Stimulated activated CD4-positive, alpha-beta T cell treated with anti-CD3 and anti-CD28 coated beads, TNF-alpha, amount 100 ng/mL, for 24 hours (primary cell): Measurements from ENCODE around the gene TRUB2.
"Not testable (repeated sequence)": the region's sequence is repeated elsewhere in the genome, so short reads cannot be mapped to it uniquely, and the experiment has no call there.

ENCODE experiments used
- DNase-seq, 3 experiments: peaks; one replicate each; pipeline ENCODE4 v3.0.0-alpha.2; 2020; ENCODE audit warnings: low read depth in 3 of 3

The TRUB2 gene

DNA sequence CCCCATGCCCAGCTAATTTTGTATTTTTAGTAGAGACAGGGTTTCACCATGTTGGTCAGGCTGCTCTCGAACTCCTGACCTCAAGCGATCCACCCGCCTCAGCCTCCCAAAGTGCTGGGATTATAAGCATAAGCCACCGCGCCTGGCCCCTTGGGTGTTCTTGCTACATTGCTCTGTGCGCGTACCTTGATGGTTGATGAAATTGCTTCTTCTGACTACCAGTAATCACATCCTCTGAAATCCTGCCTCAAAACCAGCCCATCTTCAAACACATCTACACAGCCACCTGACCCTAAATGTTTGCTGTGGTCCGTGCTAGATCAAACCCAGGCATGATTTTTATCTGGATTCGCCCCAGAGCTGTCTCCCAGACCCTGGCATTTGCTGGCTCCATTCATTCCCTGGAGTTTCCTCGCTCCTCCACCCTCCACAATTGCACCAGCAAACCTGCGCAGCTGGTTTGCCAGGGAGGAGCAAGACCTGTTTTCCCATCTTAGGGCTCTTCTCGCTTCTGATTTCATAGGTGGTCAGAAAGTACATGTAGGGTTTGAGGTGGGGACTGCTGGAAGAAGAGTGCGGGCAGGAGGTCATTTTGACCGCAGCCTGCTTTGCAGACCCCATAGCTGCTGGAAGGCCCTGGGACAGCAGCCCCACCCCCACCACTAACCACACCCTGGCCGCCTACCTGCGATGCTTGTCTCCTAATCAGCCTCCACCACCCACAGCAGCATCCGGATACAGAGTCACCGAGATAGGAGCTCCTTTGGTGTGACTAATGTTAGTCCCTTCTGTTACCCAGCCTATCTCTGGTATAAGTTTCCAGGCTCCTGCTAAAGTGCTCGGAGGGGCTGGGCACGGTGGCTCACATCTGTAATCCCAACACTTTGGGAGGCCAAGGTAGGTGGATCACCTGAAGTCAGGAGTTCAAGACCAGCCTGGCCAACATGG lies 23.4 kb downstream of the TRUB2 start:
- no peak for DNase-seq

DNA sequence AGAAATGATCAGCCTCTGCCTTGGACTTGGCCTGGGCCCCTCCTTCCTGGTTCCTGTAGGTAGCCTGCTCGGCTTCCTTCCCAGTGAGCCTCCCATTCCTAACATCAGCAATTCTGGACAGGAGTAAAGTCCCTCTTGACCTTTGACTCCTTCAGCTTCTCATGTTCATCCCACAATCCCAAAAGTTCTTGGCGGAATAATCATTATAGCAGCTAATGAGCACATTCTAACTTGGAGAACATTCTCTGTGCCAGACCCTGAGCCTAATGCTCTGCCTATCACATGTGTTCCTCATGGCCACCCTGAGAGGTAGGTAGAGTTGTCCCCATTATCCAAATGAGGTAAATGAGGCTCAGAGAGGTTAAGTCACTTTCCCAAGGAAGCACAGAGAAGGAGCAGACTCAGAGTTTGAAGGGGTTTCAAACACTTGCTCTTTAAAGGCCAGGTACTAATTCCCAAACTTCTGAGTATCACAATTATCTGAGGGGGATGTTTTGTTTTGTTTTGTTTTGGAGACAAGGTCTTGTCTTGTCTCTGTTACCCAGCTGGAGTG lies 24.9 kb downstream of the TRUB2 start:
- DNase-seq, result no peak

DNA sequence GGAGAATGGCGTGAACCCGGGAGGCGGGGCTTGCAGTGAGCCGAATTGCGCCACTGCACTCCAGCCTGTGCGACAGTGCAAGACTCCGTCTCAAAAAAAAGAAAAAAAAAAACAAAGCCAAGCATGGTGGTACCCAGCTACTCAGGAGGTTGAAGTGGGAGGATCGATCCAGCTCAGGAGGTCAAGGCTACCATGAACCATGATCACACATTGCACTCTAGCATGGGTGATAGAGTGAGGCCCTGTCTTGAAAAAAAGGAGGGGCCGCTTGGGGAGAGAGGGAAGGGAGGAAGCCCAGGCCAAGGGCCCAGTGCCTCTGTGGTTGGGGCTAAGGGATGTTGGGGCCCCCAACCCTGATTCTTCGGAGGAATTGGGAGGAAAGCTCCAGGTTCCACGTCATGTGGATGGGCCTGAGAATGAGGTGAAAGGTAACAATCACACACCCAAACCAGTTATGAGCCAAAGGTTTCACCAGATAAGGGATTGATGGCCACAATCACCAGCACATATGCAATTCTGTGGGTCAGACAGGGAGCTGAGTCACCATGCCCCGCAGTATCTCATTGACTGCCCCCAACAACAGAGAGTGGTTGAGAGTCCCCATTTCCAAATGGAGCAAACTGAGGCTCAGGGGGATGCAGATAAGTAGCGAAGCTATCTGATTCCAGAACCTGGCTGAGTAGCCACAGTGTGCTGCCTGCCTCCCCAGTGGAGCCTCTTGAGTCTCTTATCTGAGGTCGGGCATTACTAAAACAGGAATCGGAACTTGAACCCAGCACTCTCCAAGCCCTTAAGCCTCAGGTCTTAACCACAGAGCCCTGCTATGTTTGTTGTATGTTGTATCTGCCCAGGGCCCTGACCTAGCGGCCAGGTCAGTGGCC lies 25.7 kb downstream of the TRUB2 start:
- DNase-seq, result no peak

DNA sequence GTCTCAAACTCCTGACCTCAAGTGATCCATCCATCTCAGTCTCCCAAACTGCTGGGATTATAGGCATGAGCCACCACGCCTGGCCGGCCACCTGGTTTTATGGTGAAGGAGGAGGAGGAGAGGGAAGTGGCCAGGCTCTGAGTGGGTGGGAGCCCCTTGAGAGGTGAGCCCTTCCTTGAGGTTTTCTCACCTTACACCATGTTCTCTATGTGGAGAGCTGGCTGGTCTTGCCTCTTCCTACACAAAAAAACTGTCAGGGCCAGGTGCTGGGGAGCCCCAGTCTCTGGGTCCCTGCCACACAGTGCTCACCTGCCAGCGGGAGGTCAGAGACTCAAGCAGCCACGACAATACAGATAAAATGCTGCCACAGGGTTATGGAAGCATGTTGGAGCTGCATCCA lies 28.1 kb downstream of the TRUB2 start:
- DNase-seq, result no peak

DNA sequence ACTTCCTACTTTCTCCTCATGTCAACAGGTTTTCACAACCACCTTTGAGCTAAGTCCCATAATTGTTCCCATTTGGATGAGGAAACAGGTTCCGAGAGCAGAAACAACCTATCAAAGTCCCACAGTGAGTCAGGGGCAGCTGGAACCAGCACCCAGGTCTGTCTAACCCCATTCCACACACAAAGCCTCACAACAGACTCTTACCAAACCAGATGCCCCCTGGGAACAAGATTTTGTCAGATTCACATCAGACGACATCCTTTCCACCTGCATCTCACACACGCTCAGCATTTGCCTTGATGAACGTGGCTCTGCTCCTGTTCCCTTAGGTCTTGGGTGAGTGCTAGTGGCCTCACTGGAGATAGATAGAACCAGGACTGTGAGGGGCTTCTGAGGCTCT lies 29.2 kb downstream of the TRUB2 start:
- DNase-seq, result no peak

DNA sequence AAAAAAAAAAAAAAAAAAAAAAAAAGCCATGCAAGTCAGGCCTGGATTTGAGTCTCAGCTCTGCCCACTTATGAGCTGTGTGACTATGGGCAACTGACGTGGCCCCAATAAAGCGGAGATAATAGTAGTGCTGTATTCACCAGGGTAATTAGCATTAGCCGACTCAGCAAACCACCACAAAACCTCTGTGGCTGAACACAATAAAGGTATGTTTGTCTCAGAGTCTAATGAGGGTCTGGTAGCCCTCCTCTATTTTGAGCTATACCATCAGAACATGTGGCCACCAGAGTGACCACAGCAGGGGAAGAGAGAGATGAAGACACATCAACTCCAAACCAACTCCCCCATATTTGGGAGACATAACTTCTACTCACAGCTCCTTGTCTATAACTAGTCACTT lies 30.2 kb downstream of the TRUB2 start:
- DNase-seq, result no peak

DNA sequence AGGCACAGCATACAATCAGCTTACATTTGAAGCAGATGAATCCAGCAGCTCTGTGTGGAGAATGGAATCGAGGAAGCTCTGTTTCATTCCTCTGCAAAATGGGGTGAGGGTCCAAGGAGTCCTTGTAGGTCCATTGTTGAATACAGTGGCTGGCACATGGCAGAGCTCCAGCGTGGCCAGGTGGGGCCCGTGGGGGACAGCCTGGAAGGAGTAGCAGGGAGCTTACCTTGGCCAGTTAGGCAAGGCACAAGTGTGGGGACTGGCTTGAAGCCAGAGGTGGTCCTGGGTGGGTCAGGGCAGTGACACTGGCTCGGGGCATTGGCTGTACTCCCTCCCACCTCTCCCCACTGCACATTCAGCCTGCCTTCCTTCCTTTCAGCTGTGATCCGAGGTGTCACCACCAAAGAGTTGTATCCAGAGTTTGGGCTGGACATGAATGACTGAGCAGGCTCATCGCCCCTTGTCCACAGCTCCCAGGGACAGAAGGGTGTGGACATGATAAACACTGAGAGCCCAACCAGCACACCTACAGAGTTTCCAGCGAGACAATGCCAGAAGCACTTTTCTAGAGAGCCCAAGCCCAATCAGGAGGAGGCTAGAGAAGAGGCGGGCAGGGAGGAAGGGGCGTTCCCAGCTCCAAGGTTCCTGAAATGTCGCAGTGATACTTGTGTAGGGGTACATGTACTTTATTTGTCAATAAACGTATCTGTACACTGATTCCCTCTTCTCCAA lies 33.8 kb downstream of the TRUB2 start:
- DNase-seq, result no peak

DNA sequence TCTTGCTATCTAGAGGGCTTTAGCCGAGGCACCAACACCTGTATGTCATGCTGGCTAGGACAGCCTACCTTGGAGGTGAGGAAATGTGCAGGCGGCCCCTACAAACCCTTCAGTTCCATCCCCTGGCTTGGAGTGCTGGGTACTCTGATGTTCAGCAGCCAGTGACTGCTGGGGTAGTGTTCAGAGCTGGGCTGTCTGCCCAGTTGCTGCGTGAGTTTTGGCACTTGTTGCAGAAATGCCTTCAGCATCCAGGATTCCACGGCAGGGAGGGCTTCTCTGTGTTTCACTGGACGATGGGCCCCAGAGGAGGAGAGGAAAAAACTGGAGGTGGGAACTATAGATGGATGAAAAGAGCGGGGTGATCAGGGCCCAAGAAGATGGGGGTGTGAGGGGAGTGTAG lies 35.8 kb downstream of the TRUB2 start:
- DNase-seq, result no peak

DNA sequence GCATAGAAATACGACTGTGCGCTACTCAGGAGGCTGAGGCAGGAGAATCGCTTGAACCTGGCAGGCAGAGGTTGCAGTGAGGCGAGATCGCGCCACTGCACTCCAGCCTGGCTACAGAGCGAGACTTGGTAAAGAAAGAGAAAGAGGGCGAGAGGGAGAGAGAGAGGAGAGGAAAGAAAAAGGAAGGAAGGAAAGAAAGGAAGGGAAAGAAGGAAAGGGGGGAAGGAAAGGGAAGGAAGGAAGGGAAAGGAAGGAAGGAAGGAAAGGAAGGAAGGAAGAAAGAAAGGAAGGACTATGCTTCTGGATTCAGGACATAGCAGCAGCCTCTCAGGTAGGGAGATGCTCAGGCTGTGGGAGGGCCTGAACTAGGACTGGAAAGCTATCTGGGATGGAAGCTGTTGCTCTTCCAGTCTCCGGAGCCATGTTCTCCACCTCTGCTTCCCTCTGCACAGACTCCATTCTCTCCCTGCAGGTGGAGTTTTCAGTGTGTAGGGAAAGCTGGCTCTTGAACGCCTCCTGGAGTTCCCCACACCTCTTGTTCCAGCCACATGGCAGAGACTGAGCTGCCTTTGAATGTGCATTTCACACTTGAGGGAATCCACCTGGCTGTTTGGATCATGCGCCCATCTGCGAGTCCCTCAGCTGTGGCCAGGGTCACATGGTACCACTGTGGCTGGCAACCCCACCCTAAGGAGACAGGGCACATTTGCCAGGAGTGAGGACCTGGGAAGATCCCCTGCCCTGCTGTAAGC lies 37.0 kb downstream of the TRUB2 start:
- DNase-seq, result no peak

DNA sequence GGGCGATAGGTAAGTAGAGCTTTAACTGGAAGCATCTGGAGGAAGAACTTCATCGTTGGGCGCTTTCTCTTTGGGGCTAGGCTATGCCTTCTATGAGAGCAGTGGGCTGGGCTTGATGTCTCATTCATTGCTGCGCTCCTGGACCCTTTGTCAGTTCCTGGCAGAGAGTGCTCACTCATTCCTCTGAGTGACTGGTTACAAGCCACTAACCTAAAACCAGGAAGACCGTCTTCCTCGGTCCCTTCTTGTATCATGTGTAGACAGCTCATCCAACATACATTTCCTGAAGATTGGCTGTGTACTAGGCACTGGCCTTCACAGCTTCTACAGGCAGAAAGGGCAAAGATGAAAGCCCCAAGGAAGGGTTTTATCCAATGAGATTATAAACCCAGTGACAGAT lies 39.7 kb downstream of the TRUB2 start:
- DNase-seq, result no peak

DNA sequence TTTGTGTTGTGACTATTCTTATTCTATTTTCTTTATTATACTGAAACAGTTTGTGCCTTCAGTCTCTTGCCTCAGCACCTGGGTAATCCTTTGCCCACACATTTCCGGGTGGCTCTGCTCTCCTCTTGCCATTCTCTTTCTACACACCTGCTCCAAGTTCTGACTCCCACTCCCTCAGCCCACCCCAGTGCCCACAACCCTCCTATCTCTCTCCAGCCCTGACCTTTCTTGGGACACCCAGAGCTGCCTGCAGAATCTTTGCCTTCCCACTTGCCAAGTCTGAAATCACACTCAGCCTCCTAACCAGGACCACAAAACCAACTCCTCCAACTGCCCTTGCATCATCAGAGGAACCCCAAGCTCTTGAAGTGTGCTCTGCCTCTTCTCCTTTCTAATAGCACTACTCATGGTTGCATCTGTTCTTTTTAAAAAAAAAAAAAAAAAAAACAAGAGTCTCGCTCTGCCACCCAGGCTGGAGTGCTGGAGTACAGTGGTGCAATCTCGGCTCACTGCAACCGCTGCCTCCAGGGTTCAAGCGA lies 42.1 kb downstream of the TRUB2 start:
- no peak for DNase-seq

DNA sequence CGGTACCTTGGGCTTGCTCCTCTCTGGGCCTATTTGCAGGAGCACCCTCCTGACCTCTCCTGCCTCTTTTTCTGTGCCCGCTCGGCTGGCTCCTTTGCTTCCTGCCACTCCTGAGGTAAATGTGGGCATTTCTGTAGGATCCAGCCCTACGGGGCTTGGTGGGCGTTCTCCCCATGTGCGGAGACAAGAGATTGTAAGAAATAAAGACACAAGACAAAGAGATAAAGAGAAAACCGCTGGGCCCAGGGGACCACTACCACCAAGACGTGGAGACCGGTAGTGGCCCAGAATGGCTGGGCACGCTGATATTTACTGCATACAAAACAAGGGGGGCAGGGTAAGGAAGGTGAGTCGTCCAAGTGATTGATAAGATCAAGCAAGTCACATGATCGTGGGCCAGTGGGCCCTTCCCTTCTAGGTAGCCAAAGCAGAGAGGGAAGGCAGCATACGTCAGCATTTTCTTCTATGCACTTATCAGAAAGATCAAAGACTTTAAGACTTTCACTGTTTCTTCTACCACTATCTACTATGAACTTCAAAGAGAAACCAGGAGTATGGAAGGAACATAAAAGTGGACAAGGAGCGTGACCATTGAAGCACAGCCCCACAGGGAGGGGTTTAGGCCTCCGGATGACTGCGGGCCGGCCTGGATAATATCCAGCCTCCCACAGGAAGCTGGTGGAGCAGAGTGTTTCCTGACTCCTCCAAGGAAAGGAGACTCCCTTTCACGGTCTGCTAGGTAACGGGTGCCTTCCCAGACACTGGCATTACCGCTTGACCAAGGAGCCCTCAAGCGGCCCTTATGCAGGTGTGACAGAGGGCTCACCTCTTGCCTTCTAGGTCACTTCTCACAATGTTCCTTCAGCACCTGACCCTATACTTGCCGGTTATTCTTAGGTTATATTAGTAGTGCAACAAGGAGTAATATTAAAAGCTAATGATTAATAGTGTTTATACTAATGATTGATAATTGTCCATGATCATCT lies 42.9 kb downstream of the TRUB2 start:
- not testable (repeated sequence) for DNase-seq

DNA sequence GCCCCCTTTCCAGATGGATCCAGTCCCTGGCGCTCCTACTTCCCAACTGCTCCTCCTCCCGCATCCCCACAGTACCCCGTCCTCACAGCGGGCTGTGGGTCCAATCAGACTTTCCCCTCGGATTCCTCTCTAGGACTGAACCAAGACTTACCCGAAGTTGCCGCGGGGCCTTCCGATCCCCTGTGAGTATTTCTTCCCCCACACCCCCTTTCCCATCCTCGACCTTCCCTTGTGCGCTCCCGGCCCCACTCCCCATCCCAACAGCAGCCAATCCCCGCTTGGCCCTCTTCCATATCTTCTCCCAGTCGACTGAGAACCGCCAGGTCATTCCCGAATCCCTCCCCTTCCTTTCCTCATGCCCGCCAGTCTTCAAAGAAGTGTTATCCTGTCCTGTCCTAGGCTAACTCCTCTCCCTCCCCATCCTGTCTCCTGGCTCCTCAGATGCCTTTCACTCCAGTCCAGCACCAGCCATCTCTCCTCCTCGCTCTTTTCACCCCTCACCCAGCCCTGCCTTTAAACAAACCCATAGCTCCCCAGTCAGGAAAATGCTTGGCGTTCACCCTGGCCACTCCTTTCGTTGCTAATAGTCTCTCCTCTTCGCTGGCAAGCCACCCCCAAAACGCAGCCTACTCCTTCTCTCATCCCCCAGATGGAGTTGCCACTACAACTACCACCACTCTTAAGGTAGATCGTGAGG lies 45.5 kb downstream of the TRUB2 start:
- DNase-seq, result no peak

DNA sequence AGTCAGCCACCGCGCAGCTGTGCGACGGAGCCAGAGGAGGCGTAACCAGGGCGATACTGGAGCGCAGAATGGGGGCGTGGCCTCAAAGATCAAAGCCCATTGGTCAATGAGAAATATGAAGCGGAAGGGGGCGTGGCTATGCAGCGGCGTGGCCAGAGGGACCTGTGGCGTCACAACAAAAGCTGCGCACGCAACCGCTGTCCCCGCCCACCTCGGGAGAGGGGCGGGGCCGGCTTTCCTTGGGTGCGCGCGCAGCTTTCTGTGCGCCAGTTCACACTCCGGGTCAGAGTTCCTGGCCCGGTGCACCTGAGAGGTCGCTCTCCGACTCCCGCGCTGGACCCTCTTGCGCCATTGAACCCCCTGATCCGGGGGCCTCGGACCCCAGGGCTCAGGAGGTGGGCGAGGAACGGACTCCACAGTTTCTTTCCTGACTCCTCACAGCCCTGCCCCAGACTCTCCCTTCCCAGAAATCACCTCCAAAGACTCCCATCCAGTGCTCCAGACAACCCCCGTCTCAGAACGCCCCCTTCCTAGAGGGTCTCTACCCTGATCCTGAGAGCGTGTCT lies 46.2 kb downstream of the TRUB2 start, which contains the start of gene SWI5:
Gene SWI5 (plus strand): TSS at position 269 of the 566 bp plus-strand sequence.
- peak; percentile 100 for DNase-seq

DNA sequence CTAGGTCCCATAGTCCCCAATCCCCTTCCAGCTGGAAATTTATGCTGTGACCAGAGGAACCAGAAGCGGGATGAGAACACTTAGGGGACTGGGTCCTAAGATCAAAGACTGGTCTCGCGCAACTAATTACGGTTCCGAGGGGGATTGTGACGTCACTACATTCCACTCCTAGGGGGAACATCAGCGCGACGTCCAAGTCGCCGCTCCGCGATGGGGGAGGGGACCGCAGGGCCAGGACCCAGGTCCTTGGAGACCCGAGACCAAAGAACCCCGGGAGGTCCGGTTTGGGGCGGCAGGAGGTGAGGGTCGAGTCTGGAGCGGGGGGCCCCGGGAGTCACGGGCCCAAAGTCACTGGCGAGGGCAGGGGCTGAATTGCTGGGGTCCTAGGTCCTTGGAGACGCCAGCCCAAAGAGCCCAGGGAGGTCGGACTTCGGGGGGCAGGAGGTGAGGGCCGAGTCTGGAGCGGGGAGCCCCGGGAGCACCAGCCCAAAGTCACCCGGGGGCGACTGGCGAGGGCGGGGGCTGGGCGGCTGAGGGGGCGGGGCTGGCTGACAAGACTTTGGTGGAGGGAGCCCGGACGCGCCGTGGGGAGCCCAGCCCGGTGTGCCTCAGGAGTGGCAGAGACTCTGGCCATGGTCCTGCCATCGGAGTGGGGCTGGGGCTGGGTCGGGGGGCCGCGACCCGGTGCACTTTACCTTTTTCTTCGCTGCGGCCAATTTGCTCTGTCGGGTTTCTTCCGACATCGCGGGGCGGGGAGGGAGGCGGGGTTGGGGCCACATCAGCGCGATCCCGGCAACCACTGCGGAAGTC lies 46.8 kb downstream of the TRUB2 start, which contains the start of gene GOLGA2:
Gene GOLGA2 (minus strand): TSS at position 810 of the 810 bp plus-strand sequence. CDS start 31 bp downstream, at position 779.
- DNase-seq, result no peak

DNA sequence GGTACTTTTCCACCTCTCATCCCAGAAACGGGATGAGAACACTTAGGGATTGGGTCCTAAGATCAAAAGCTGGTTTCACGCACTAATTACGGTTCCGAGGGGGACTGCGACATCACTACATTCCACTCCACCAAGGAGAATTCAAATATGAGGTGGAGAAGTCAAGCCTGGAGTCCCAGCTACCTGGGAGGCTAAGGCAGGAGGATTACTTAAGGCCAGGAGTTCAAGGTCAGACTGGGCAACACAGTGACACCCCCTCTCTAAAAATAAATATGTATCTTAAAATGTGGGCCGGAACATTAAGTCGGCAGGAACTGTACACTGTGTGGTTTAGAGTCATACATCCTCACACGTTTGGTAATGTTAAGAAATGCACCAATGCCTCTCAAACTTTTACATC lies 48.0 kb downstream of the TRUB2 start:
- no peak for DNase-seq

DNA sequence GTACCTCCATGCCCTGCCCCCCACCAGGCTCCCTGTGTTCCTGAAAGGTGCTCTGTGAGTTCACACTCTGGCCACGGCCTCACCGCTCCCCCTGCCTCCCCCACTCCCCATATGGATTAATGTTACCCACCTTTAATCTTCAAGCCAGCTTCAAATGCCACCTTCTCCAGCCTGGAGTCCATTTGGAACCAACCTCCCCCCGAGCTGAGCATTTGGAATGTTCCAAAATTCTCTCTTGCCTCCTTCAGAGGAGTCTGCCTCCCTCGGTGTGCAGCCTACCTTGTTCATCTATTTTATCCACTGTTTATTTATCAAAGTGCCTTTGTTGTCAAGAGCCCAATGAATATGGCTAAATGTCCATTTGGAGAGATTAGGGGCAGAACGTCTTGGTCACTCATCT lies 50.7 kb downstream of the TRUB2 start:
- DNase-seq, result no peak
